ENCODE data around the gene RAB40C.

DNA sequence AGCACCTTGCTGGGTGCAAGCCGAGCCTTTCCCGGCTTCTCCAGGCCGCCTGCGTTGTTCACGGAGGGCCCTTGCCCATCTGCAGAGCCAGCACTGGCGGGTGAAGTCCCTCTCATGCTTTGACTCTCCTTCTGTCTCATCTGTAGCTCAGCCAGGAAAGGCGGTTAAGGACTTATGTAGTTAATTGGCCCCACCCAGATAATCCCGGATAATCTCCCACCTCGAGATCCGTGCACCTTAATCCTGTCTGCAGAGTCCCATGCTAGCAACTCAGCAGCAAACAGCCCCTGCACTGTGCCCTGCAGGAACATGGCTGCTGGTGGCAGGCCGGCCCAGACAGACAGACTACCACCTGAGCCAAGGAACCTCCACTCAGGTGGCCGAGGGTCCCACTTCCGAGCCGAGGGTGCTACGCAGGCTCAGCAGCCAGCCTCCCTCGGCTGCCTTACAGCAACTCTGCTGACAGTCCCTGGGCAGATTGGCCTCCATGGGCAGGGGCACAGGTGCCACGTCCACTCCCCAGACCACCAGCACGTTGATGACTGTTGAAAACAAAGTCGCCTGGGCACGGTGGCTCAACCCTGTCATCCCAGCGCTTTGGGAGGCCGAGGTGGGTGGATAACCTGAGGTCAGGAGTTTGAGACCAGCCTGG lies 16.9 kb downstream of the RAB40C start:
- TF ChIP-seq POLR2A (IDR thresholded peaks at IDR 0.05; ENCODE audit: low read depth, low read length) (no peak), TAF1 (IDR thresholded peaks at IDR 0.05; ENCODE audit: borderline replicate concordance, low read depth, low read length) (no peak)
